SK-N-SH treated with all-trans-retinoic acid at 6 μM for 48 hours (cell line): Measurements from ENCODE around the gene LILRB3.
"Not testable (repeated sequence)": the region's sequence is repeated elsewhere in the genome, so short reads cannot be mapped to it uniquely, and the experiment has no call there.

Experiments used
- ATAC-seq: fragments of 200-7000 bp; cut with Tn5 transposase; 3 replicates; pipeline ENCODE4 v1.9.1; 2020; ENCODE audit warnings: mild to moderate bottlenecking, moderate library complexity
- BACH2 ChIP-seq: fragments of 250-450 bp; sonication (Bioruptor Pico); IDR thresholded peaks from 2 replicates; pipeline ENCODE4 v1.9.0; 2021; ENCODE audit warnings: mild to moderate bottlenecking, borderline replicate concordance
- CREB5 ChIP-seq: fragments of 250-450 bp; sonication (Bioruptor Pico); IDR thresholded peaks from 2 replicates; pipeline ENCODE4 v1.5.1; 2020; ENCODE audit warnings: low read depth, mild to moderate bottlenecking, moderate library complexity
- CSDC2 ChIP-seq: fragments of 250-450 bp; sonication (Bioruptor Pico); IDR thresholded peaks from 2 replicates; pipeline ENCODE4 v1.5.0; 2020; ENCODE audit warnings: mild to moderate bottlenecking, moderate library complexity
- ESRRG ChIP-seq: fragments of 250-450 bp; sonication (Bioruptor Pico); IDR thresholded peaks from 2 replicates; pipeline ENCODE4 v1.6.1; 2021; ENCODE audit warnings: mild to moderate bottlenecking
- GLIS3 ChIP-seq: fragments of 250-450 bp; sonication (Bioruptor Pico); IDR thresholded peaks from 2 replicates; pipeline ENCODE4 v1.5.0; 2020; ENCODE audit warnings: mild to moderate bottlenecking, moderate library complexity
- PPARA ChIP-seq: fragments of 250-450 bp; sonication (Bioruptor Pico); IDR thresholded peaks from 2 replicates; pipeline ENCODE4 v1.5.0; 2020; ENCODE audit warnings: mild to moderate bottlenecking, borderline replicate concordance
- RARB ChIP-seq: fragments of 250-450 bp; sonication (Bioruptor Pico); IDR thresholded peaks from 2 replicates; pipeline ENCODE4 v1.8.0; 2021; ENCODE audit warnings: mild to moderate bottlenecking, moderate library complexity
- SNAI2 ChIP-seq: fragments of 250-450 bp; sonication (Bioruptor Pico); IDR thresholded peaks from 2 replicates; pipeline ENCODE4 v1.5.0; 2020; ENCODE audit warnings: mild to moderate bottlenecking, moderate library complexity
- TCF4 ChIP-seq: fragments of 250-450 bp; sonication (Bioruptor Pico); IDR thresholded peaks from 2 replicates; pipeline ENCODE4 v1.8.0; 2021; ENCODE audit warnings: mild to moderate bottlenecking, moderate library complexity, borderline replicate concordance
- TOX ChIP-seq: fragments of 250-450 bp; sonication (Bioruptor Pico); IDR thresholded peaks from 2 replicates; pipeline ENCODE4 v1.8.0; 2021; ENCODE audit warnings: mild to moderate bottlenecking, moderate library complexity, borderline replicate concordance
- ZC3H10 ChIP-seq: fragments of 250-450 bp; sonication (Bioruptor Pico); IDR thresholded peaks from 2 replicates; pipeline ENCODE4 v1.5.1; 2021; ENCODE audit warnings: mild to moderate bottlenecking, moderate library complexity
- ZFP3 ChIP-seq: fragments of 250-450 bp; sonication (Bioruptor Pico); IDR thresholded peaks from 2 replicates; pipeline ENCODE4 v1.5.0; 2020; ENCODE audit warnings: mild to moderate bottlenecking, moderate library complexity
- ZFP30 ChIP-seq: fragments of 450-650 bp; formaldehyde crosslinking; IDR thresholded peaks from 2 replicates; pipeline ENCODE4 v1.5.0; 2022; ENCODE audit warnings: mild to moderate bottlenecking, moderate library complexity
- ZNF565 ChIP-seq: fragments of 450-650 bp; formaldehyde crosslinking; conservative IDR thresholded peaks from 2 replicates; pipeline ENCODE4 v1.5.0; 2020; ENCODE audit warnings: low read depth, mild to moderate bottlenecking, moderate library complexity
- ZNF70 ChIP-seq: fragments of 450-650 bp; formaldehyde crosslinking; IDR thresholded peaks from 2 replicates; pipeline ENCODE4 v1.5.0; 2020; ENCODE audit warnings: mild to moderate bottlenecking, moderate library complexity
- ZNF8 ChIP-seq: fragments of 450-650 bp; formaldehyde crosslinking; IDR thresholded peaks from 2 replicates; pipeline ENCODE4 v1.5.0; 2020; ENCODE audit warnings: mild to moderate bottlenecking, moderate library complexity
- TF ChIP-seq, protein P1 (sequence below): fragments of 250-450 bp; sonication (Bioruptor Pico); IDR thresholded peaks from 2 replicates; pipeline ENCODE4 v1.8.0; 2020; ENCODE audit warnings: mild to moderate bottlenecking, moderate library complexity, borderline replicate concordance
- TF ChIP-seq, protein P2 (sequence below): fragments of 250-450 bp; sonication (Bioruptor Pico); IDR thresholded peaks from 2 replicates; pipeline ENCODE4 v1.5.1; 2021; ENCODE audit warnings: mild to moderate bottlenecking, moderate library complexity

Gene LILRB3

DNA sequence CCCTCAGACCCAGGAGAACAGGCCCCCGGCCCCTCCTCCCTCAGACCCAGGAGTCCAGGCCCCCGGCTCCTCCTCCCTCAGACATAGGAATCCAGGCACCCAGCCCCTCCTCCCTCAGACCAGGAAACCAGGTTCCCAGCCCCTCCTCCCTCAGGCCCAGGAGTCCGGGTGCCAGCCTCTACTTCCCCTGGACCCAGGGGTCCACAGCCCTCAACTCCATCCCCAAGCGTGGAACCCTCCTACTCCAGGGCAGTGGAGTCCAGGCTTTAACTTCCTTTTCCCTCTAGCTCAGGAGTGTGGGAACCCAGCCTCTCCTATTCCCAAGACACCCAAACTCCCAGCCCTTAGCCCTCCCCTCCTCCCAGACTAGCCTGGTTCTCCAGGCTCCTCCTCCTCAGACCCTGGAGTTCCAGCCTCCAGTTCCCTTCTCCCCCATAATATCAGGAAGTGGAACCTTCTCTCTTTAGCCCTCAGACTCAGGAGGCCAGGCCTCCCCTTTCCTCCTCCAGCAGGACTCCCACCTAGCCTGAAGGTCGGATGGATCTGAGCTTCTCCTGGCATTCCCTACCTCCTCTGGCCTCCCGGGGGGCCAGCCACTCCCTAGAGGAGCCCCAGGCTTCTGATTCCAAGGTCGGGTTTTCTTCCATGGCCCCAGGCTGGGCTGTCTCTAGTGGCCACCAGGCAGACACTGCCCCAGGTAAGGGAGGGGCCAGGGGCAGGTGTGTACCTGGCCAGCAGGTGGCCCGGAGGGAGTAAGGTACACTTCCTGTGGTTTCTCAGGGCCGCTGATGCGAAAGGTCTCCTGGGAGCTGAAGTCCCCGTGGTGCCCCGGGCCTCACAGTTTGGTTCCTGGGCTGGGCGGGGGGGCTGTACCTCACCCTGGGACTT, 50.1 kb downstream of the LILRB3 start, which contains the start of gene TMC4:
Gene TMC4, minus strand, starts transcription at position 690 of the 888 bp plus-strand sequence. Its CDS starts 43 bp downstream, at position 647.
- ATAC-seq: peak; percentile 56
- TF ChIP-seq TCF4 (CRISPR knock-in tag) (no peak), ZFP3 (CRISPR knock-in tag) (no peak), ZC3H10 (no peak), ZNF565 (CRISPR knock-in tag) (no peak)
- TF ChIP-seq, protein P1, sequence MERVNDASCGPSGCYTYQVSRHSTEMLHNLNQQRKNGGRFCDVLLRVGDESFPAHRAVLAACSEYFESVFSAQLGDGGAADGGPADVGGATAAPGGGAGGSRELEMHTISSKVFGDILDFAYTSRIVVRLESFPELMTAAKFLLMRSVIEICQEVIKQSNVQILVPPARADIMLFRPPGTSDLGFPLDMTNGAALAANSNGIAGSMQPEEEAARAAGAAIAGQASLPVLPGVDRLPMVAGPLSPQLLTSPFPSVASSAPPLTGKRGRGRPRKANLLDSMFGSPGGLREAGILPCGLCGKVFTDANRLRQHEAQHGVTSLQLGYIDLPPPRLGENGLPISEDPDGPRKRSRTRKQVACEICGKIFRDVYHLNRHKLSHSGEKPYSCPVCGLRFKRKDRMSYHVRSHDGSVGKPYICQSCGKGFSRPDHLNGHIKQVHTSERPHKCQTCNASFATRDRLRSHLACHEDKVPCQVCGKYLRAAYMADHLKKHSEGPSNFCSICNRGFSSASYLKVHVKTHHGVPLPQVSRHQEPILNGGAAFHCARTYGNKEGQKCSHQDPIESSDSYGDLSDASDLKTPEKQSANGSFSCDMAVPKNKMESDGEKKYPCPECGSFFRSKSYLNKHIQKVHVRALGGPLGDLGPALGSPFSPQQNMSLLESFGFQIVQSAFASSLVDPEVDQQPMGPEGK: no peak

GRCh38 chr19:54171736-54172431, 50.9 kb downstream of the LILRB3 start:
- ATAC-seq: not testable (repeated sequence)

DNA sequence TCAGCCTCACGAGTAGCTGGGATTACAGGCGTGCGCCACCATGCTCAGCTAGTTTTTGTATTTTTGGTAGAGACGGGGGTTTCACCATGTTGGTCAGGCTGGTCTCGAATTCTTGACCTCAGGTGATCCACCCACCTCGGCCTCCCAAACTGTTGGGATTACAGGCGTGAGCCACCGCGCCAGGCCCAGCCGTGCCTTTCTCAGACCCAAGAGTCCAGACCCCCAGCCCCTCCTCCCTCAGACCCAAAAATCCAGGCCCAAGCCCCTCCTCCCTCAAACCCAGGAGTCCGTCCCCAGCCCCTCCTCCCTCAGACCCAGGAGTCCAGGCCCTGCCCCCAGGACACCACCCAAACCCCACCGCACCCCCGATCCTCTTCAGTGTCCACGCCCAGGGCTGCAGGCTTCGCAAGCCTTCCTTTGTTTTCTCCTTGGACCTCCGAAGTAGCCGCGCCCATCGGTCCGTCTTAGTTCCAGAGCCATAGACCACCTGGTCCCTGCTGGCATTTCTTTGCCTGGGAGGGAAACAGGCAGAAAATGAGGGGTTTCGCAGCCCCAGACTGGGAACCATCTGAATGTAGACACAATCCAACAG, 53.6 kb downstream of the LILRB3 start:
- no peak for ATAC-seq
- TF ChIP-seq ZNF70 (CRISPR knock-in tag): no peak
- TF ChIP-seq TOX (CRISPR knock-in tag): no peak
- no peak for TF ChIP-seq CREB5 (CRISPR knock-in tag)
- no peak for TF ChIP-seq CSDC2
- TF ChIP-seq SNAI2: no peak
- TF ChIP-seq, protein P2, sequence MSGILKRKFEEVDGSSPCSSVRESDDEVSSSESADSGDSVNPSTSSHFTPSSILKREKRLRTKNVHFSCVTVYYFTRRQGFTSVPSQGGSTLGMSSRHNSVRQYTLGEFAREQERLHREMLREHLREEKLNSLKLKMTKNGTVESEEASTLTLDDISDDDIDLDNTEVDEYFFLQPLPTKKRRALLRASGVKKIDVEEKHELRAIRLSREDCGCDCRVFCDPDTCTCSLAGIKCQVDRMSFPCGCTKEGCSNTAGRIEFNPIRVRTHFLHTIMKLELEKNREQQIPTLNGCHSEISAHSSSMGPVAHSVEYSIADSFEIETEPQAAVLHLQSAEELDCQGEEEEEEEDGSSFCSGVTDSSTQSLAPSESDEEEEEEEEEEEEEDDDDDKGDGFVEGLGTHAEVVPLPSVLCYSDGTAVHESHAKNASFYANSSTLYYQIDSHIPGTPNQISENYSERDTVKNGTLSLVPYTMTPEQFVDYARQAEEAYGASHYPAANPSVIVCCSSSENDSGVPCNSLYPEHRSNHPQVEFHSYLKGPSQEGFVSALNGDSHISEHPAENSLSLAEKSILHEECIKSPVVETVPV: no peak
- TF ChIP-seq ESRRG (CRISPR knock-in tag): no peak
- no peak for TF ChIP-seq GLIS3 (CRISPR knock-in tag)
- no peak for TF ChIP-seq ZFP30
- no peak for TF ChIP-seq RARB (CRISPR knock-in tag)
- no peak for TF ChIP-seq ZNF8 (CRISPR knock-in tag)
- TF ChIP-seq ZFP3 (CRISPR knock-in tag): no peak
- TF ChIP-seq PPARA (CRISPR knock-in tag): no peak
- TF ChIP-seq BACH2 (CRISPR knock-in tag): no peak

- TF ChIP-seq CSDC2 (no peak), GLIS3 (CRISPR knock-in tag) (peak; percentile 41; the same call in 1 of the 2 replicates)
- peak; percentile 93 for ATAC-seq
Observed at GRCh38 chr19:54168174-54168917, 54.5 kb downstream of the LILRB3 start.
